NCI-H526 (cell line): ENCODE measurements around the gene PLIN5.

Source experiments
- DNase-seq, 2 experiments: peaks; one replicate each; lab custom pipeline; 2025; lab: John Stamatoyannopoulos, UW

The PLIN5 gene

GRCh38 chr19:4487572-4487971 lies 47.5 kb downstream of the PLIN5 start:
- no peak for DNase-seq

GRCh38 chr19:4483385-4483784 lies 51.6 kb downstream of the PLIN5 start:
- no peak for DNase-seq

GRCh38 chr19:4482721-4483364 lies 52.2 kb downstream of the PLIN5 start:
- no peak for DNase-seq

- DNase-seq = no peak
Measured at GRCh38 chr19:4477034-4477801, 57.8 kb downstream of the PLIN5 start.

DNA sequence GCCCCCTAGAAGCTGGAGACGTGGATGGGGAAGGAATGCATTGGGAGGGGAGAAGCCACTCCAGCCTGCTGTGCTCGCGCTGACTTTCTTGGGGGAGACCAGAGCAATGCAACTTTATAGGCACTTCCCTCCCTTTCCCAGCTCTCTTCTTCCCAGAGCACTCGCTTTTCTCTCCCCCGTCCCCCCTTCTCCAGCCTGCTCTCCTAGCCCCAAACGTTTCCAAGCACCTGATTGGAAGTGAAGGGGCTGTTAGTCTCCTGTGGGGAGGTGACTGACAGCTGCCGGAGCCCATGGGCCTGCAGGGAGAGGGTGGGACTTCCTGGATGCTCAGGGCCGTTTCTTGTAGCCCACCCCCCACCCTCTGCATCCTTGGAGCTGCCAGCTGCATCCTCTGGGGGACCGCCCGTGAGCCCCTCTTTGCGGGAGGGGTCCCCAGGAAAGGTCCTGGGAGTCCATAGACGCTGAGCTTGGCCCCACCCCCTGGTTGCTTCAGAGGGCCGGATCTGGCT lies 60.5 kb downstream of the PLIN5 start:
- peak; percentile 38 to 73 for DNase-seq

- DNase-seq = no peak
Measured at GRCh38 chr19:4473763-4474513, 61.1 kb downstream of the PLIN5 start.

DNA sequence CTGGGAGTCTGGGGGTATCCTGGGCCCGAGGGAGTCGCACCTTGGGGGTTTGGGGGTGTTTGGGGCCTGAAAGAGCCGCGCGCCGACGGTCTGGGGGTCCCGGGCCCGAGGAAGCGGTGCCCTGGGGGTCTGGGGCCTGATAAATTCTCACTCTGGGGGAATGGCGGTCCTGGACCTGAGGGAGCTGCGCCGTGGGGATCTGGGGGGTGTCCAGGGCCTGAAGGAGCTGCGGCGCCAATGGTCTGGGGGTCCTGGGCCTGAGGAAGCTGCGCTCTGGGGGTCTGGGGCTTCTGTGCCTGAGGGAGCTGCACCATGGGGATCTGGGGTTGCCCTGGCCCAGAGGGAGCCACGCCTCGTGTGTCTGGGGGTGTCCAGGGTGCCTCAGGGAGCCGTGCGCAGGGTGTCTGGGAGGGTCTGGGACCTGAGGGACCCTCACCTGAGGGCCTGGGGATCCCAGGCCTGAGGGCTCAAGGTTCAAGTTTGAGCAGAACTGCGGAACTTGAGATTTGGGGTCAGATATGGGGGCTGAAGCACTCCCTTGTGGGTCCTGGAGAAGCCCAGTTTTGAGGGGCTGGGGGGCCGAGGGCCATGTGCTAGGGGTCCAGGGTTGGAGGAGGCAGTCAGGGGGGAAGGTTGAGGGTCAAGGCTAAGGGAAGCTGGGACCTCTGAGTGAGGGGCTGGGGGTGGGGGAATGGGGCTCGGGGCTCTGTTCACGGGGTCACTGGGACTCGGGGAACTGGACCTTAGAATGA lies 61.8 kb downstream of the PLIN5 start:
- DNase-seq = no peak
